Duodenal mucosa (tissue), 2 donors: ENCODE measurements around the gene CLDN15.
"Not testable (repeated sequence)": the region's sequence is repeated elsewhere in the genome, so short reads cannot be mapped to it uniquely, and the experiment has no call there.

Experiments used
- H3K27ac ChIP-seq: one replicate; pipeline ENCODE4 v1.7.0; 2013; ENCODE audit warnings: low read depth, low read length
- H3K27me3 ChIP-seq, 2 donors: one replicate each; pipeline ENCODE4 v1.7.0; 2013; ENCODE audit warnings: low read length in 2 of 2, control low read depth in 1 of 2; ENCODE audit not compliant: insufficient read depth in 2 of 2, control insufficient read depth in 1 of 2
- H3K36me3 ChIP-seq, 2 donors: one replicate each; pipeline ENCODE4 v1.7.0; 2013; ENCODE audit warnings: low read length in 2 of 2, control low read depth in 1 of 2; ENCODE audit not compliant: insufficient read depth in 2 of 2, control insufficient read depth in 1 of 2
- H3K4me1 ChIP-seq, 2 donors: one replicate each; pipeline ENCODE4 v1.7.0; 2013; ENCODE audit warnings: low read length in 2 of 2, control low read depth in 1 of 2; ENCODE audit not compliant: insufficient read depth in 2 of 2, control insufficient read depth in 1 of 2
- H3K4me3 ChIP-seq, 2 donors: one replicate each; pipeline ENCODE4 v1.7.0; 2013; ENCODE audit warnings: low read length in 2 of 2, low read depth in 1 of 2
- H3K9ac ChIP-seq, 2 donors: one replicate each; pipeline ENCODE4 v1.7.0; 2013; ENCODE audit warnings: low read length in 2 of 2, low read depth in 1 of 2
- H3K9me3 ChIP-seq, 2 donors: one replicate each; pipeline ENCODE4 v1.7.0; 2013; ENCODE audit warnings: low read length in 2 of 2, control low read depth in 1 of 2; ENCODE audit not compliant: control insufficient read depth in 1 of 2

Gene CLDN15

DNA sequence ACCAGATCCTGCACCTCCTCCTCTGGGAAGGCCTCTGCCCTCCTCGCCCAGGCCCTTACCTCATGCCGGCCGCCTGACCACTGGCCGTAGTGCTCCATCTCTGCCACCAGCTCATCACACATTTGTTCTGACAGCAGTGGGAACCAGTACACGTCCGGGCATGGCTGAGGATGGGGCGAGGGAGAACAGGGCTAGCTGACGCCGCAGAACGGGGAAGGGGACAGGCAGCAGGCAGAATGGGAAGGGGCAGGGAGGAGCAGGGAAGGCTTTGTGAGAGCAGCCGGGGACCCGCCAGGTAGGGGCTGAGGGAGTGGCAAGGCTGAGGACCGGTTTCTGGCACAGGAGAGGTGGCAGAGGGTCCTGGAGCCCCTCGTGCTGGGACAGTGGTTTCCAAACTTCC is 28.8 kb downstream of the CLDN15 start:
- H3K9me3 ChIP-seq = no peaks in the 10 kb centered on the region
- no peaks in the 10 kb centered on the region for H3K4me1 ChIP-seq
- peaks cover 13 to 37% of the 10 kb centered on the region in 2 donors for H3K36me3 ChIP-seq

DNA sequence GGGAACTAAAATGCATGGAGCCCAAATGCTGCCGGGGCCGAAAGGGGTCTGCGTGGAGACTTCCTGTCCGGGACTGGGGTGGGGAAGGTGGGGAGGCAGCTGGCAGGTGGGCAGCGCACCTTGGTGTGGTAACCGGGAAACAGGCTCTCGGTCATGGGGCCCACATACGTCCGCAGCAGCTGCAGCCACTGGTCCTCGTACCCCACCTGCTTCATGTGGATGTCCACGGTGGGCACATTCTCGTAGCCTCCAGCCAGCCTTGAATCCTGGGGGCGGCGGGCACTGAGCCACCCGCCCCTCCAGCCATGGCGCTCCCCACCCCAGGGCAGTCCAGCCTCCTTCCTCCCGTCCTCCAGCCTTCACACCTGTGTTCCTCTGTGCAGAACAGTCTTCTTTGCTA is 30.1 kb downstream of the CLDN15 start:
- Histone ChIP-seq H3K9me3 (no peaks in the 10 kb centered on the region), H3K36me3 (peaks cover 13 to 33% of the 10 kb centered on the region in 2 donors), H3K27me3 (no peaks in the 10 kb centered on the region), H3K27ac (no peak overlapping the region), H3K4me1 (no peaks in the 10 kb centered on the region), H3K9ac (no peak overlapping the region), H3K4me3 (no peak overlapping the region)

More for the DNA sequence above, 28.8 kb downstream of the CLDN15 start:
- Histone ChIP-seq H3K27ac (no peak overlapping the region), H3K4me3 (no peak overlapping the region), H3K9ac (no peak overlapping the region), H3K27me3 (no peaks in the 10 kb centered on the region)

DNA sequence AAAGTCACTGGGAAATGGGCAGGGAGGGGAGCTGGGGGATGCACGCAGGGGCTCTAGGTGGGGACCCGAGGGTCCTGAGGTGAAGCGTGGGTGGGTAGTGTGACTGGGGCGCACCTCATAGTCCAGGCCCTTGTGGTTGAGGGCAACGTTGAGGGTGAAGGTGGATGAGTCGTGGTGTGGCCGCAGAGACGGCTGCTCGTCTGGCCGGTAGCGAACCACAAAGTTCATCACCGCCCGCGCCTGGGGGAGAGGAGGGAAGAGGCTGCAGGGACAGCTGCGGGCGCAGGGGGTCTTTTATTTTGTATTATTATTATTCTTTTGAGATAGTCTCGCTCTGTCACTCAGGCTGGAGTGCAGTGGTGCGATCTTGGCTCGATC is 30.9 kb downstream of the CLDN15 start:
- Histone ChIP-seq H3K4me1 (peaks cover 0 to 4% of the 10 kb centered on the region in 2 donors), H3K36me3 (peaks cover 13 to 29% of the 10 kb centered on the region in 2 donors), H3K4me3 (no peak overlapping the region), H3K9me3 (no peaks in the 10 kb centered on the region), H3K9ac (no peak overlapping the region), H3K27me3 (peaks cover 0 to 3% of the 10 kb centered on the region in 2 donors), H3K27ac (no peak overlapping the region)

DNA sequence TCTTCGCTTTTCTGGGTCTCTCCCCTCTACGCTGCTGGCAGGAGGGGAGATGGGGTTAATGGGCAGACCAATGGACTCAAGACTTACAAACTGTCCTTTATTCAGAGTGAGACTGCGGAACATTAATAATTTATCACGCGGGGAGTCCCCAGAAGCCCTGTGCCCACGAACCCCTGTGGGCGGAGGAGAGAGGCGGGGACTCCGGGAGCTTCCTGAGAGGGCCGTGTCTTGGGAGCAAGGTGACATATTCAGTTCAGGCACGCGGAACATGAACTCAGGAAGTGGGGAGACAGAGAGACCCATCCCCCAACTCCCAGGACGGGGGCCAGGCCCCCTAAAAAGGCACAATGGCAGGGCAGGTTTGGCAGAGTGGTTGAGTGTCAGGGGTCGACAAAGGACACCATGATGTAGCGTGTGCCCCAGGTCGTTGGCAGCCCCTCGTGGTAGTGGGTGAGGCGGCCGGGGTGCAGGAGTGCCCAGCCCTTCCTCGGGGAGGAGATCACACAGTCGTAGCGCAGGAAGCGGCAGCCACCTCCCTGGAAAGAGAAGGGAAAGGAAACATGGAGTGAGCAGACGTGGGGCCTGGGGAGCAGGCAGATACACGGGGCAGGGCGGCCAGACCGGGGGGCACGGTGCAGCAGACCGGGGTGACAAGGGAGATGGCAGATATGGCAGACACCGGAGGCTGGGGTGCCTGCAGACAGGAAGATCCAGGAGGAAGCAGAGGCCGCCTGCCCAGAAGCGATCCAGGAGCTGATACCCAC is 31.5 kb downstream of the CLDN15 start:
- Histone ChIP-seq H3K9me3 (no peaks in the 10 kb centered on the region), H3K4me3 (no peak overlapping the region), H3K36me3 (peaks cover 13 to 24% of the 10 kb centered on the region in 2 donors), H3K4me1 (peaks cover 0 to 4% of the 10 kb centered on the region in 2 donors), H3K27ac (no peak overlapping the region), H3K27me3 (peaks cover 0 to 4% of the 10 kb centered on the region in 2 donors), H3K9ac (no peak overlapping the region)

DNA sequence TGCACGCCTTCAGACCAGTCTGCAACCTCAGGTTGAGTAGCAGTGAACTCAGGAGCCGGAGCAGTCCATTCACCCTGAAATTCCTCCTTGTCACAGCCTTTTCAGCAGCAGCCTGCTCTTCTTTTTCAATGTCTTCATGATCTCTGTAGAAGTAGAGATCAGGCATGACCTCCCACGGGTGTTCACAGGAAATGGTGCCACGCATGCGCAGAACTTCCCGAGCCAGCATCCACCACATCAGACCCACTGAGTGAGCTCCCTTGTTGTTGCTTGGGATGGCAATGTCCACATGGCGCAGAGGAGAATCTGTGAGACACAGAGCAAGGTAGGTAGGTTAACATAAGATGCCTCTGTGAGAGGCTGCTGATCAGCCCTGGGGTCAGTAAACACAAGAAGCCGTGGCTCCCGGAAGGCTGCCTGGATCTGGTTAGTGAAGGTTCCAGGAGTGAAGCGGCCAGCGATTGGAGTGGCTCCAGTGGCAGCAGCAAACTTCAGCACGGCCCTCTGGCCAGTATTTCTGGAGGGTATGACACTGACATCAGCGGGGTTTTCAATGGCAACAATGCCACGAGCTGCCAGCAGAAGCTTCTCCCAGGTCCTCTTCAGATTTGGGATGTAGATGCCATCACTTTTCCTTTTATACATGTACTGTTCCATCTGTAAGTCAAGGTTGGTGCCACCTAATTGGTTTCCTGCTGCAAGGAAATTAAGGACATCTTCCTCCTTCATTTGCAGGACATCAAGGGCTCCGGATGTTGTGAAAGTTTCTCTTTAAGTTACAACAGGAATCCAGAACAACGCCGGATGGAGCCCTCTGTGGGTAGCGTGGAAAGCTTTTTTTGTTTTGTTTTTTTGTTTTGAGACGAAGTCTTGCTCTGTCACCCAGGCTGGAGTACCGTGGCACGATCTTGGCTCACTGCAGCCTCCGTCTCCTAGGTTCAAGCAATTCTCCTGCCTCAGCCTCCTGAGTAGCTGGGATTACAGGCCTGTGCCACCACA is 33.6 kb downstream of the CLDN15 start:
- peaks cover 6 to 14% of the 10 kb centered on the region in 2 donors for H3K36me3 ChIP-seq
- not testable (repeated sequence) for H3K9me3 ChIP-seq, H3K4me3 ChIP-seq, H3K9ac ChIP-seq, H3K27me3 ChIP-seq, H3K27ac ChIP-seq, H3K4me1 ChIP-seq

DNA sequence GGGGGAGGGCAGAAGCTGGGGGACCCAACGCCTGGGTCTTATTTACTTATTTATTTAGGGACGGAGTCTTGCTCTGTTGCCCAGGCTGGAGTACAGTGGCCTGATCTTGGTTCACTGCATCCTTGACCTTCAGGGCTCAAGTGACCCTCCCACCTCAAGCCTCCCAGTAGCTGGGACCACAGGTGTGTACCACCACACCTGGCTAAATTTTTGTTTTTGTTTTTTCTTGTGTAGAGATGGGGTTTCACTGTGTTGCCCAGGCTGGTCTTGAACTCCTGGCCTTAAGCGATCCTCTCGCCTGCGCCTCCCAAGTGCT is 35.0 kb downstream of the CLDN15 start:
- Histone ChIP-seq H3K9ac (peak overlapping the region; percentile 43 to 48), H3K27ac (no peak overlapping the region), H3K9me3 (no peaks in the 10 kb centered on the region), H3K4me3 (no peak overlapping the region), H3K4me1 (peaks cover 0 to 4% of the 10 kb centered on the region in 2 donors), H3K27me3 (peaks cover 0 to 7% of the 10 kb centered on the region in 2 donors), H3K36me3 (peaks cover 6% of the 10 kb centered on the region in 2 donors)

DNA sequence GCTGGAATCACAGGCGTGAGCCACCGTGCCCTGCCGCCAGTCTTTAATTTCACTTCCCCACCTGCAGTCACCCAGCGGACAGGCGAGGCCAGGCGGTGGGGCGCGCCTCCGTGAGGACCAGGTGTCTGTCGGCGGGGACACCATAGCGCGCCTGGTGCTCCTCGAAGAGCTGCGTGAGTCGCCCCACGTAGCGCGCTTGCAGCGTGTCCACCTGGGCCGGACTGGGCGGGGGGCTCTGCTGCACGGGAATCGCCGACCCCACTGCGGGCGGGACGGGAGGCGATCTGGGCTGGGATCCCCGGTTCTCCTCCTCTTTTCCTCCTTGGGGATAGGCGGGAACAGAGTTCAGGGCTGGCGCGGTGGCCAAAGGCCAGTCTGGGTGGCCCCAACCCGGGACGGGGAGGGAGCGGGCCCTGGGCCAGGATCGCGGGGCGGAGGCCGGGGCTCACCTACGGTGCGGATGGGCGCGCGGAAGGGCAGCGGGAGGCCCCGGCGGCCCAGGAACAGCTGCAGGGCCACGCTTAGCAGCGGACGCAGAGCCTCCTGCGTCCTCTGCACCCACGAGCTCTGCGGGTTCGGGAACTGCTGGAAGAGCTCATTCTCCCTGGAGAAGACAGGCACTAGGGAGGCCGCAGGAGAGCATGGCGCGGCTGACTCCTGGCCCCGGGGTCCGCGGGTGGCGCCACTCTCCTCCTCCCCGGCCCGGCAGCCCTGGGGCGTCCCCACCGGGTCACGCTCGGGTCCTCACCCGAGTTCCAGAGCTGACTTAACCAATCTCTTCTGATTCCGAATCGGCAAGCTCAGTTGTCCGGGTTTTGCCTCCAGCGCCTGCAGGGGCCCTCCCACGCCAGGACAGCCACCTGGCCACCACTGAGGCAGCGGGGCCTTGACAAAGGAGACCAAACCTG is 35.7 kb downstream of the CLDN15 start:
- Histone ChIP-seq H3K27me3 (peaks cover 0 to 7% of the 10 kb centered on the region in 2 donors), H3K9me3 (no peaks in the 10 kb centered on the region), H3K4me3 (peak overlapping the region; percentile 52 to 77), H3K4me1 (peaks cover 0 to 4% of the 10 kb centered on the region in 2 donors), H3K36me3 (peaks cover 5 to 6% of the 10 kb centered on the region in 2 donors), H3K27ac (peak overlapping the region; percentile 81), H3K9ac (peak overlapping the region; percentile 43 to 48)

DNA sequence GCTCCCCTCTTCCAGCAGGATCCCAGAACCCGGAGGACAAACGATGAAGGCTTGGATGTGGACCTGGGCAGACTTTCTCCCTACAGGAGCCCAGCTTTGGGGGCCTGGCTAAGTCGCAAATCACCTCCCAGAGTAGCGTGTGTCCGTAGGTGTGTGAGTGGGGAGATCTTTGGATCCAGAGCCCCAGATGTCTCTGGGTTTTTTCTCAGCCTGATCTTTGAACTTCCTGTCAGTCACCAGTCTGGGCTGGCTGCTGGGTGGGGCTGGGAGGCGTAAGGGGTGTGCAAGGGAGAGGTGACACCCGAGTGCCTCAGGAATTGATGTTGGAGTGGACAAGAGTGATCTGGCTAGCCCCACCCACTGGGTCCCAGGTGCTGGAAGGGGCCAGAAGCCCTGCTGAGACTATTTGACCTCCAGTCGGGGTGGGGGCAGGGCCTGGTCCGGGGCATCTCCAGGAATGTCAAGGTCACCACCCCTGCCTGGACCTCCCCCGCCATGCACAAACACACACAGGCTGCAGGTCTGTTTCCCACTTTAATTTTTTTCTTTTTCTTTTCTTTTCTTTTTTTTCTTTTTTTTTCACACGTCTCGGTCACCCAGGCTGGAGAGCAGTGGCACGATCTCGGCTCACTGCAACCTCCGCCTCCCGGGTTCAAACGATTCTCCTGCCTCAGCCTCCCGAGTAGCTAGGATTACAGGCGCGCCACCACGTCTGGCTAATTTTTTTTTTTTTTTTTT is 36.6 kb downstream of the CLDN15 start, which contains the start of gene MOGAT3:
TSS of gene MOGAT3 (minus strand) at position 175 of the 738 bp plus-strand sequence. CDS start 182 bp downstream, outside the sequence.
- Histone ChIP-seq H3K27me3 (peaks cover 0 to 7% of the 10 kb centered on the region in 2 donors), H3K4me1 (peaks cover 0 to 4% of the 10 kb centered on the region in 2 donors), H3K9ac (peak within 1 kb of the TSS; percentile 83 to 86), H3K4me3 (peak within 1 kb of the TSS; percentile 73 to 77), H3K9me3 (no peaks in the 10 kb centered on the region), H3K36me3 (peaks cover 0 to 2% of the 10 kb centered on the region in 2 donors), H3K27ac (peak within 1 kb of the TSS; percentile 81)

DNA sequence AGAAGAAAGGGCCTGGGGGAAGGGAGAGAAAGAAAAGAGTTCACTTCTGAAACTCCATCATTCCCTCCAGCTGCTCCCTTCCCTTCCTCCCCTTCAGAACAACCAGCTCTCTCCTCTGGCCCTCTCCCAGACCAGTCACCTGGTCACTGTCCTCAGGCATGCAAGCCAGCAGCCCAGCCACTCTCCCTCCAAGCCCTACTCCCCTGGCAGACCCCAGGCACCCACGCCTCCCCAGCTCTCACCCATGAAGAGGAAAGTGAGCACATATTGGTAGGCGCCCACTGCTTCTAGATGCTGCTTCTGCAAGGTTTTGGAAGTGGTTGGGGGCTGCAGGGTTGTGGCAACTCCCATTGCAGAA is 37.1 kb downstream of the CLDN15 start:
- peak overlapping the region; percentile 63 for H3K27ac ChIP-seq
- H3K4me3 ChIP-seq = peak overlapping the region; percentile 73 to 77
- peak overlapping the region; percentile 83 to 86 for H3K9ac ChIP-seq
- peaks cover 0 to 7% of the 10 kb centered on the region in 2 donors for H3K27me3 ChIP-seq
- peaks cover 0 to 4% of the 10 kb centered on the region in 2 donors for H3K4me1 ChIP-seq
- no peaks in the 10 kb centered on the region for H3K36me3 ChIP-seq
- no peaks in the 10 kb centered on the region for H3K9me3 ChIP-seq
